Vagina (tissue), 2 donors: ENCODE data around the gene MACROD2. TPM values are rescaled to one million over a fixed set of nuclear protein-coding genes. Genes with fewer than 3 reads are reported as not detected.

Experiments used
- DNase-seq, 2 donors: peaks; one replicate each; pipeline ENCODE4 v3.0.0-alpha.2; 2017; ENCODE audit errors: extremely low spot score in 2 of 2
- H3K27ac ChIP-seq: fragments of 200-600 bp; sonication (generic); one replicate; pipeline ENCODE4 v1.5.1; 2019
- H3K27me3 ChIP-seq: fragments of 200-600 bp; sonication (generic); one replicate; pipeline ENCODE4 v1.5.1; 2019
- H3K36me3 ChIP-seq, 2 donors: fragments of 200-600 bp; sonication (generic); one replicate each; pipeline ENCODE4 v1.5.1; 2017 to 2019
- H3K4me1 ChIP-seq: fragments of 200-600 bp; sonication (generic); one replicate; pipeline ENCODE4 v1.5.1; 2019
- H3K4me3 ChIP-seq, 2 donors: fragments of 200-600 bp; sonication (generic); 1 replicate in 1 of 2; 2 replicates in 1 of 2; pipeline ENCODE4 v1.5.1; 2016 to 2019
- H3K9me3 ChIP-seq: fragments of 200-600 bp; sonication (generic); one replicate; pipeline ENCODE4 v1.5.1; 2019
- CTCF ChIP-seq, 3 experiments: fragments of 450-650 bp in 2 of 3; fragments of 200-600 bp in 1 of 3; sonication (generic) in 1 of 3; IDR thresholded peaks; one replicate each; pipeline ENCODE4 v1.5.1; 2017 to 2019; ENCODE audit warnings: antibody characterized with exemption in 3 of 3, mild to moderate bottlenecking in 2 of 3, moderate library complexity in 2 of 3
- POLR2A ChIP-seq, 2 donors: fragments of 450-650 bp; IDR thresholded peaks; one replicate each; pipeline ENCODE4 v1.6.1; 2017; ENCODE audit warnings: antibody characterized with exemption in 2 of 2, mild to moderate bottlenecking in 2 of 2, moderate library complexity in 2 of 2
- POLR2AphosphoS5 ChIP-seq, 2 donors: sonication (generic); formaldehyde crosslinking; IDR thresholded peaks; one replicate each; pipeline ENCODE4 v1.9.0; 2017; ENCODE audit warnings: antibody characterized with exemption in 2 of 2, mild to moderate bottlenecking in 2 of 2, low read depth in 1 of 2; ENCODE audit not compliant: insufficient read depth in 1 of 2
- intact Hi-C: fragments of 100-400 bp; cut with DNase I; formaldehyde crosslinking; loops from one replicate; pipeline ENCODE4 v1.15.1; 2023
- total RNA-seq: library from RNA; depleted of rRNA; stranded (reverse); fragments of >200 nt; gene quantifications from one replicate; pipeline ENCODE4 v1.2.3, GENCODE V29; 2016

Gene MACROD2
- total RNA-seq, 1 donor from 2014 or later, result 12.5 TPM

- Histone ChIP-seq H3K9me3 (no peaks in the 10 kb centered on the region), H3K27ac (no peak overlapping the region), H3K4me3 (no peak overlapping the region), H3K36me3 (no peaks in the 10 kb centered on the region), H3K4me1 (no peaks in the 10 kb centered on the region), H3K27me3 (no peaks in the 10 kb centered on the region)
- no peak for DNase-seq
- no peak for TF ChIP-seq CTCF (IDR thresholded peaks at IDR 0.05)
- TF ChIP-seq POLR2AphosphoS5 (IDR thresholded peaks at IDR 0.05; ENCODE audit: insufficient read depth in 1 of 2, low read depth in 1 of 2), result no peak
- TF ChIP-seq POLR2A (IDR thresholded peaks at IDR 0.05), result no peak
- intact Hi-C loops, result no loop called here
These were observed 853.5 kb downstream of the MACROD2 start for GRCh38 chr20:14848806-14849205.

- Histone ChIP-seq H3K9me3 (no peaks in the 10 kb centered on the region), H3K36me3 (no peaks in the 10 kb centered on the region), H3K4me3 (no peak overlapping the region), H3K27me3 (no peaks in the 10 kb centered on the region), H3K4me1 (no peaks in the 10 kb centered on the region), H3K27ac (no peak overlapping the region)
- TF ChIP-seq POLR2AphosphoS5 (IDR thresholded peaks at IDR 0.05; ENCODE audit: insufficient read depth in 1 of 2, low read depth in 1 of 2), result no peak
- TF ChIP-seq CTCF (IDR thresholded peaks at IDR 0.05), result no peak
- no peak for TF ChIP-seq POLR2A (IDR thresholded peaks at IDR 0.05)
- intact Hi-C loops, result no loop called here
- no peak for DNase-seq
These were observed 857.8 kb downstream of the MACROD2 start for GRCh38 chr20:14853079-14853478.

GRCh38 chr20:14855171-14855570, 859.9 kb downstream of the MACROD2 start:
- no peak for TF ChIP-seq POLR2AphosphoS5 (IDR thresholded peaks at IDR 0.05; ENCODE audit: insufficient read depth in 1 of 2, low read depth in 1 of 2)
- no peak for TF ChIP-seq CTCF (IDR thresholded peaks at IDR 0.05)
- TF ChIP-seq POLR2A (IDR thresholded peaks at IDR 0.05), result no peak

GRCh38 chr20:14859627-14860026, 864.3 kb downstream of the MACROD2 start:
- Histone ChIP-seq H3K9me3 (no peaks in the 10 kb centered on the region), H3K4me1 (no peaks in the 10 kb centered on the region), H3K27ac (no peak overlapping the region), H3K36me3 (no peaks in the 10 kb centered on the region), H3K4me3 (no peak overlapping the region), H3K27me3 (no peaks in the 10 kb centered on the region)
- intact Hi-C loops, result no loop called here
- DNase-seq, result no peak
- TF ChIP-seq CTCF (IDR thresholded peaks at IDR 0.05) (no peak), POLR2A (IDR thresholded peaks at IDR 0.05) (no peak), POLR2AphosphoS5 (IDR thresholded peaks at IDR 0.05; ENCODE audit: insufficient read depth in 1 of 2, low read depth in 1 of 2) (no peak)

More at GRCh38 chr20:14855171-14855570, 859.9 kb downstream of the MACROD2 start:
- Histone ChIP-seq H3K36me3 (no peaks in the 10 kb centered on the region), H3K9me3 (no peaks in the 10 kb centered on the region), H3K27ac (no peak overlapping the region), H3K4me1 (no peaks in the 10 kb centered on the region), H3K4me3 (no peak overlapping the region), H3K27me3 (no peaks in the 10 kb centered on the region)
- intact Hi-C loops, result no loop called here
- no peak for DNase-seq

GRCh38 chr20:14860410-14860814, 865.1 kb downstream of the MACROD2 start:
- Histone ChIP-seq H3K4me1 (no peaks in the 10 kb centered on the region), H3K27ac (no peak overlapping the region), H3K36me3 (no peaks in the 10 kb centered on the region), H3K27me3 (no peaks in the 10 kb centered on the region), H3K4me3 (no peak overlapping the region), H3K9me3 (no peaks in the 10 kb centered on the region)
- no peak for DNase-seq
- intact Hi-C loops, result no loop called here
- TF ChIP-seq POLR2AphosphoS5 (IDR thresholded peaks at IDR 0.05; ENCODE audit: insufficient read depth in 1 of 2, low read depth in 1 of 2) (no peak), CTCF (IDR thresholded peaks at IDR 0.05) (no peak), POLR2A (IDR thresholded peaks at IDR 0.05) (no peak)
